ENCODE results near the gene HEXIM2. TPM values are rescaled to one million over a fixed set of nuclear protein-coding genes. Genes with fewer than 3 reads are reported as not detected.

HEXIM2 gene
- total RNA-seq, 1 experiment from 2014 or later = 12.5 TPM

DNA sequence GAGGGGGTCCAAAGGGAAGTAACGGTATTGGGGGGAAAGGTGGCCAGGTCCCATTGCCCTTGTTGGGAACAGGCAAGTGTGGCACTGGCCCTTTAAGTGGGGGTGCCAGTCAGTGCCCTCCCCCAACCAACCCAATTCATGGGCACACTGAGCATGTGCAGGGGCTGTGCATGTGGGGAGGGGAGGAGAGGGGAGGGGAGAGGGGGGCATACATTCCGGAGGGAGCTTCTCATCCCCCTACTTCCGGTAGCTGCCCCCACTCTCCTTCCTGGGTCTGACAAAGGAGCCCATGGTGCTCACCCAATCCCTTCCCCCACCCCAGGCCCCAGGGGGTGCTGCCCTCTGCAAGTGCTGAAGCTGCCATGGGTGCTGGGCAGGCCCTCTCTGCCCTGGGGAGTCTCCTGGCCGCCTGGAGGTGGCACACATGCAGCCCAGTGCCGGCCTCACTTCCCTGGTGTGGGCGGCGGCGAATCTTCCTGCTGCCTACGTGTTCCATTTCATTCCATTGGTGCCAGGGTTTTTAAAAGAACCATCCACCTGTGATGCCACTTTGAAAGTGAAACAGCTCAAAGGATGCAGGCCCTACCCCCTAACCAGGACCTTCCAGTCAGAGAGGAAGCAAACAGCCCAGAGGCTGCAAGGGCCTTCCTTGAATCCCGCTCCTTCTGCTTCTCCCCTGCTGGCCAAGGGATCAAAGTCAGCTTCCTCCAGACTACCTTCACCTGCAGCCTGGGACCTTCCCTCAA is 11.0 kb downstream of the HEXIM2 start:
- H3K4me2 ChIP-seq (ENCODE audit: insufficient read depth, insufficient read length, low read length) = no peak overlapping the region
- H3K79me1 ChIP-seq (ENCODE audit: insufficient read depth, low read depth, low read length, poor library complexity, severe bottlenecking) = no peaks in the 10 kb centered on the region
- peak overlapping the region; percentile 69 for H3K14ac ChIP-seq (ENCODE audit: insufficient read depth, low read length)
- H2BK5ac ChIP-seq (ENCODE audit: insufficient read length, low read length) = no peak overlapping the region
- no peak overlapping the region for H3T11ph ChIP-seq (ENCODE audit: low read length)
- no peak overlapping the region for H3K56ac ChIP-seq (ENCODE audit: insufficient read length, low read depth, low read length)
- TF ChIP-seq, protein P1, sequence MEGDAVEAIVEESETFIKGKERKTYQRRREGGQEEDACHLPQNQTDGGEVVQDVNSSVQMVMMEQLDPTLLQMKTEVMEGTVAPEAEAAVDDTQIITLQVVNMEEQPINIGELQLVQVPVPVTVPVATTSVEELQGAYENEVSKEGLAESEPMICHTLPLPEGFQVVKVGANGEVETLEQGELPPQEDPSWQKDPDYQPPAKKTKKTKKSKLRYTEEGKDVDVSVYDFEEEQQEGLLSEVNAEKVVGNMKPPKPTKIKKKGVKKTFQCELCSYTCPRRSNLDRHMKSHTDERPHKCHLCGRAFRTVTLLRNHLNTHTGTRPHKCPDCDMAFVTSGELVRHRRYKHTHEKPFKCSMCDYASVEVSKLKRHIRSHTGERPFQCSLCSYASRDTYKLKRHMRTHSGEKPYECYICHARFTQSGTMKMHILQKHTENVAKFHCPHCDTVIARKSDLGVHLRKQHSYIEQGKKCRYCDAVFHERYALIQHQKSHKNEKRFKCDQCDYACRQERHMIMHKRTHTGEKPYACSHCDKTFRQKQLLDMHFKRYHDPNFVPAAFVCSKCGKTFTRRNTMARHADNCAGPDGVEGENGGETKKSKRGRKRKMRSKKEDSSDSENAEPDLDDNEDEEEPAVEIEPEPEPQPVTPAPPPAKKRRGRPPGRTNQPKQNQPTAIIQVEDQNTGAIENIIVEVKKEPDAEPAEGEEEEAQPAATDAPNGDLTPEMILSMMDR (conservative IDR thresholded peaks at IDR 0.05) = peak; percentile 23; the same call in 2 of the 3 replicates
- peak overlapping the region; percentile 75 for H4K91ac ChIP-seq (ENCODE audit: insufficient read length, low read depth, low read length)
- no peaks in the 10 kb centered on the region for H4K20me1 ChIP-seq (ENCODE audit: control insufficient read depth, insufficient read depth, insufficient read length)
- no peaks in the 10 kb centered on the region for H3K9me3 Mint-ChIP-seq
- no peak overlapping the region for H4K8ac ChIP-seq (replicated peaks; ENCODE audit: insufficient read length, low read depth, low read length)
- peak; percentile 75 for DNase-seq
- no peak overlapping the region for H3K4ac ChIP-seq (ENCODE audit: low read depth, low read length)
- H3K27me3 ChIP-seq (ENCODE audit: insufficient read depth, low read length) = no peaks in the 10 kb centered on the region
- H3K27me3 Mint-ChIP-seq (ENCODE audit: low read depth) = no peaks in the 10 kb centered on the region
- H3K36me3 Mint-ChIP-seq (ENCODE audit: insufficient read depth in 1 of 3, low read depth in 3 of 3) = peaks cover 2 to 20% (median 7%) of the 10 kb centered on the region in 3 experiments; a peak in 5 of 7 replicates
- H3K79me2 ChIP-seq (ENCODE audit: insufficient read depth, low read length) = no peaks in the 10 kb centered on the region
- H2AFZ ChIP-seq (ENCODE audit: low read length) = no peak overlapping the region
- no peak overlapping the region for H2AK5ac ChIP-seq (ENCODE audit: insufficient read length, low read length)
- no peak overlapping the region for H3K23ac ChIP-seq (ENCODE audit: insufficient read length, low read depth, low read length)
- H2BK12ac ChIP-seq (ENCODE audit: insufficient read length, low read depth, low read length) = peak overlapping the region; percentile 39
- H4K5ac ChIP-seq (ENCODE audit: insufficient read length, low read depth, low read length) = no peak overlapping the region
- H3K4me1 ChIP-seq (ENCODE audit: insufficient read depth, low read length) = peaks cover 2% of the 10 kb centered on the region; the same call in 1 of the 2 replicates
- peaks cover 30 to 43% of the 10 kb centered on the region in 2 experiments for H3K4me1 Mint-ChIP-seq
- H3K4me3 Mint-ChIP-seq = peak overlapping the region in 1 of 2 experiments; percentile 56; a peak in 2 of 5 replicates
- H3K27ac ChIP-seq (ENCODE audit: insufficient read length, low read depth, low read length) = no peak overlapping the region
- no CpG with 5 or more reads among the region's 10 CpGs for WGBS (ENCODE audit: extremely low coverage, insufficient read length, low lambda C conversion rate)
- H2BK120ac ChIP-seq (ENCODE audit: low read depth, low read length, poor library complexity, severe bottlenecking) = peak overlapping the region; percentile 39
- no peak overlapping the region for H2BK20ac ChIP-seq (ENCODE audit: low read depth, low read length, poor library complexity, severe bottlenecking)
- no peaks in the 10 kb centered on the region for H3K23me2 ChIP-seq (ENCODE audit: insufficient read length, low read depth, low read length, poor library complexity, severe bottlenecking)
- peak overlapping the region; percentile 84 for H3K18ac ChIP-seq (ENCODE audit: insufficient read length, low read depth, low read length)
- H3K27ac Mint-ChIP-seq = peak overlapping the region; percentile 95 to 98 (median 97); a peak in 6 of 7 replicates
- no peak overlapping the region for H3K9ac ChIP-seq (ENCODE audit: extremely low read depth, insufficient read length, low read length)
- H3K9me3 ChIP-seq (ENCODE audit: control insufficient read depth, low read depth, low read length) = no peaks in the 10 kb centered on the region
- H2BK15ac ChIP-seq (ENCODE audit: low read depth, low read length) = no peak overlapping the region
